CD1c-positive myeloid dendritic cell (primary cell): ENCODE measurements around the gene ELAVL1.
"Not testable (repeated sequence)": the region's sequence is repeated elsewhere in the genome, so short reads cannot be mapped to it uniquely, and the experiment has no call there.

ENCODE experiments used
- DNase-seq: peaks from one replicate; pipeline ENCODE4 v3.0.0-alpha.2; 2016; ENCODE audit errors: extremely low spot score

ELAVL1 gene

GRCh38 chr19:7970716-7971448, 34.6 kb downstream of the ELAVL1 start:
- peak; percentile 46 for DNase-seq

- DNase-seq, result no peak
Measured at GRCh38 chr19:7969555-7969939, 35.9 kb downstream of the ELAVL1 start.

GRCh38 chr19:7968796-7969554, 36.5 kb downstream of the ELAVL1 start:
- no peak for DNase-seq

GRCh38 chr19:7968008-7968795, 37.2 kb downstream of the ELAVL1 start:
- DNase-seq, result no peak

GRCh38 chr19:7965921-7966665, 39.3 kb downstream of the ELAVL1 start:
- no peak for DNase-seq

- no peak for DNase-seq
Measured at GRCh38 chr19:7965259-7965841, 40.1 kb downstream of the ELAVL1 start.

- DNase-seq, result no peak
Measured at GRCh38 chr19:7963566-7963965, 41.9 kb downstream of the ELAVL1 start.

GRCh38 chr19:7962644-7963268, 42.7 kb downstream of the ELAVL1 start:
- no peak for DNase-seq

GRCh38 chr19:7961920-7962626, 43.4 kb downstream of the ELAVL1 start:
- no peak for DNase-seq

- not testable (repeated sequence) for DNase-seq
Measured at GRCh38 chr19:7961082-7961481, 44.4 kb downstream of the ELAVL1 start.

GRCh38 chr19:7959211-7959610, 46.2 kb downstream of the ELAVL1 start:
- no peak for DNase-seq

- DNase-seq, result no peak
Measured at GRCh38 chr19:7955696-7956095, 49.7 kb downstream of the ELAVL1 start.

GRCh38 chr19:7953576-7953975, 51.9 kb downstream of the ELAVL1 start:
- DNase-seq, result no peak

GRCh38 chr19:7953060-7953459, 52.4 kb downstream of the ELAVL1 start:
- DNase-seq, result peak; percentile 23

GRCh38 chr19:7947939-7948338, 57.5 kb downstream of the ELAVL1 start:
- DNase-seq, result no peak

- DNase-seq, result peak; percentile 94
Measured at GRCh38 chr19:7944177-7944761, 61.2 kb downstream of the ELAVL1 start.

GRCh38 chr19:7943444-7944176, 61.8 kb downstream of the ELAVL1 start, which contains the start of gene TIMM44:
Gene TIMM44 (minus strand): TSS chr19:7943666. CDS start chr19:7943651, 15 bp downstream.
- DNase-seq, result peak; percentile 99

GRCh38 chr19:7942981-7943443, 62.4 kb downstream of the ELAVL1 start:
- peak; percentile 16 for DNase-seq
